ENCODE data around the gene SIRT3.

- TF ChIP-seq CTCF (IDR thresholded peaks at IDR 0.05) (no peak), POLR2A (IDR thresholded peaks at IDR 0.05) (no peak)
Observed at GRCh38 chr11:221998-222789, 13.9 kb downstream of the SIRT3 start.

All from body of pancreas (tissue), 4 donors.